AG04449 (cell line): Measurements from ENCODE around the gene ZNF219.

Experiments used
- CTCF ChIA-PET: fragments of 350-600 bp; formaldehyde crosslinking; extraction: SDS; loops from one replicate; lab custom pipeline; 2021; ENCODE audit warnings: antibody characterized with exemption; lab: Yijun Ruan, JAX
- POLR2A ChIA-PET: fragments of 400-600, 350-600 bp; formaldehyde crosslinking; extraction: SDS; loops from one replicate; lab custom pipeline; 2020; ENCODE audit warnings: antibody characterized with exemption, inconsistent platforms; lab: Yijun Ruan, JAX
- DNase-seq: peaks from one replicate; pipeline ENCODE4 v3.0.0-alpha.2; 2010; ENCODE audit warnings: low read depth, low spot score
- H3K4me3 ChIP-seq: 2 replicates; pipeline ENCODE4 v1.5.1; 2011; ENCODE audit warnings: low read depth, mild to moderate bottlenecking, control low read depth, low read length
- TF ChIP-seq, protein P1 (sequence below): IDR thresholded peaks from one replicate; pipeline ENCODE4 v1.5.1; 2011; ENCODE audit warnings: mild to moderate bottlenecking, moderate library complexity, low read length, control low read depth, inconsistent platforms; ENCODE audit not compliant: insufficient read depth; ENCODE audit errors: missing control alignments

Gene ZNF219

DNA sequence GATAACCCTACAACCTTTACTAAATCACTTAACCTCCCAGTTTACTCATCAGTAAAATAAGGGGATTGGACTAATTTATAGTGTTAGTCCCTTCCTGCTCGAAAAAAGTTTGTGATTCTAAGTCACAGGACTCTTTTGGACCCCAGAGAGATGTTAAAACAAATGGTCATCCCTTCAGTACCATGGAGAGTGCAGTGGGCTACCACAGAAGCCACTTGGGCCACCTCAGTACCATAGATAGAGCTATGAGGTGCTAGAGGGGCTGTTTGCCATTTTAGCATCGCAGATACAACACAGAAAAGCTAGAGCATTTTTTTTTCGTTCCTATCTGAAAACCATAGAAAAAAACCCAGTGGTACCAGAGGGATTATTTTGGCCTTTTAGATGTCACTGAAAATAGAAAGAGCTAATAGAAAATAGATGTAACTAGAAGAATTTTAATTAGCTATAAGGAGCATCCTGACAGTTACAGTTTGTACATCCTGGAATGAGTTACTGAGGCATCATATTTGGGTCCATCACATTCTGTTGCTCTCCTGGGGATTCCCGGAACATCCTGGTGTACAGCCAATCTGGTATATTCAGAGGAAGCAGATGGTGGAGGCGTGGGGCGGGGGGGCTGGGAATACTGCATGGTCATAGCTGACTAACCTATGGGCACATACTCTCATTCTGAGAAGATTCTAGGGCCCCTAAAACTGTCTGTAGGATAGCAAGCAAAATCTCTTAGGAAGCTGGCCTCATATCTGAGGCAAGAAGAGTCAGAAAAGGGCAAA, 2.8 kb downstream of the ZNF219 start:
- ChIA-PET POLR2A (interaction anchor here (0.6 to 1.5 kb wide), 3 partner anchors 8 to 24 kb away, joined by 3 to 12 read pairs (median 3); partner anchors contain the start of gene ARHGEF40), CTCF (interaction anchor here (0.8 to 7.8 kb wide), 16 partner anchors 10 to 109 kb away, joined by 3 to 325 read pairs (median 5); partner anchors contain the start of genes ARHGEF40, RNASE8 and TMEM253)
- no peak for DNase-seq
- H3K4me3 ChIP-seq = no peak overlapping the region
- TF ChIP-seq, protein P1, sequence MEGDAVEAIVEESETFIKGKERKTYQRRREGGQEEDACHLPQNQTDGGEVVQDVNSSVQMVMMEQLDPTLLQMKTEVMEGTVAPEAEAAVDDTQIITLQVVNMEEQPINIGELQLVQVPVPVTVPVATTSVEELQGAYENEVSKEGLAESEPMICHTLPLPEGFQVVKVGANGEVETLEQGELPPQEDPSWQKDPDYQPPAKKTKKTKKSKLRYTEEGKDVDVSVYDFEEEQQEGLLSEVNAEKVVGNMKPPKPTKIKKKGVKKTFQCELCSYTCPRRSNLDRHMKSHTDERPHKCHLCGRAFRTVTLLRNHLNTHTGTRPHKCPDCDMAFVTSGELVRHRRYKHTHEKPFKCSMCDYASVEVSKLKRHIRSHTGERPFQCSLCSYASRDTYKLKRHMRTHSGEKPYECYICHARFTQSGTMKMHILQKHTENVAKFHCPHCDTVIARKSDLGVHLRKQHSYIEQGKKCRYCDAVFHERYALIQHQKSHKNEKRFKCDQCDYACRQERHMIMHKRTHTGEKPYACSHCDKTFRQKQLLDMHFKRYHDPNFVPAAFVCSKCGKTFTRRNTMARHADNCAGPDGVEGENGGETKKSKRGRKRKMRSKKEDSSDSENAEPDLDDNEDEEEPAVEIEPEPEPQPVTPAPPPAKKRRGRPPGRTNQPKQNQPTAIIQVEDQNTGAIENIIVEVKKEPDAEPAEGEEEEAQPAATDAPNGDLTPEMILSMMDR = no peak

DNA sequence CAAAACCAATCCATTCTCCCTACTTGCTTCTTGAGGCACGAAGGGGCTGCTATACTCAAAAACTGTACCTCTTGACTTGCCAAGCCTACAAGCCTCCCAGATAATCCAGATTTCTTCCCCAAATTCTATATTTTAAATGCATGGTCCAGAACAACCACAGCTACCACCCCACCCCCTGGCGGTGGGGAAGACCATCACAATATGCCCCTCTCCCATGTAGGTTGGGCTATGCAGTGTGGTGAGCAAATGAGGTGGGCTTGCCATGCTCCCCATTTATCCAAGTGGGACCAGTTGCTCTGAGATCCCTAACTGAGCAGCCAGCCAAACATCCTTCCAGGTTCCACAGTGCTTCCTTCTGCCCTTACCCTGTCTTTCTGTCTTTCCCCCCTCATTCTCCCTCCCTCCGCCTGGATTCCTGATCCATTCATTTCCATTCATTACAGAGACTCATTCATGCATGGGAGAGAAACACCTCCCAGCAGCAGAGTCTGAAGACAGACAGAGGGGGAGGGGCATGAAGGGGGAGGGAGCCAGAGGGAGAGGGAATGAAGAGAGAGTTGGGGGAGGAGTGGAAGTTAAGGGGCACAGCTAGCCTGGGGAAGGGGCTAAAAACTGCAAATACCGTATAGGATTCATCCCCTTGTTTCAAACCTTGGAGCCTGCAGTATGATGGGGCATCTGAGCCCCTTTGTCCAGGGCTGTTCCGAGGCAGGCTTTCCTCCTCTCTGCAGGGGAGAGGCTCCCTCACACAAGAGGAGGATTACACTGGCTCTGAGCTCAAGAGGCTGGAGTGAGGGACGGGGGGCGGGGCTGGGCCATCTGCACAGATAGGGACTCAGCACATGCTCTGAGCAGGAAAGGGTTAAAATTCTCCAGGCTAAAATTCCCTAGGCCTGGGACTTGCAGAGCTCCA, 4.4 kb downstream of the ZNF219 start:
- CTCF ChIA-PET = interaction anchor here (0.9 to 7.8 kb wide), 24 partner anchors 8 to 122 kb away, joined by 3 to 325 read pairs (median 10); partner anchors contain the start of genes ARHGEF40, RNASE13, RNASE7 and SLC39A2
- no peak for DNase-seq
- no peak overlapping the region for H3K4me3 ChIP-seq
- POLR2A ChIA-PET = interaction anchor here (0.6 to 3.4 kb wide), 3 partner anchors 22 to 410 kb away, joined by 3 to 25 read pairs (median 4); partner anchors contain the start of gene ARHGEF40
- TF ChIP-seq, protein P1 = peak; percentile 31

DNA sequence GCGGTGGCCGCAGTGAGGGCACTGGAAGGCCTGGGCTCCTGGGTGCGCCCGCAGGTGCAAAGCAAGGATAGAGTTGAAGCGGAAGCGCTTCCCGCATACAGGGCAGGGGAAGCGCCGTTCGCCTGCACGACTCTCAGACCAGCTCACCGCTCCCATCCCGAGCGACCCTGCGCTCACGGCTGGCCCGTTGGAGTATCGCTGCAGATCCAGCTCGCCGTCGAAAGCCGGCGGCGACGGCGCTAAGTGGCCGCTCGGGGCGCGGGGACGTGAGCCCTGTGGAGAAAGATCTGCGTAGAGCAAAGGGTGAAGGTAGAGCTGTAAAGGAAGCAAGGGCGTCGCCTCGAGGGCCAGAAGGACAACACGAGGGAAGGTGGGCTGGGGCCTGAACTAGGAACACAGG, 5.4 kb downstream of the ZNF219 start:
- TF ChIP-seq, protein P1 = no peak
- DNase-seq = no peak
- POLR2A ChIA-PET = interaction anchor here (0.6 to 3.4 kb wide), 3 partner anchors 11 to 409 kb away, joined by 3 to 25 read pairs (median 4); partner anchors contain the start of gene ARHGEF40
- CTCF ChIA-PET = interaction anchor here (0.9 to 7.8 kb wide), 30 partner anchors 12 to 234 kb away, joined by 3 to 325 read pairs (median 10); partner anchors contain the start of genes ARHGEF40, RNASE13, RNASE7 and SLC39A2
- no peak overlapping the region for H3K4me3 ChIP-seq

DNA sequence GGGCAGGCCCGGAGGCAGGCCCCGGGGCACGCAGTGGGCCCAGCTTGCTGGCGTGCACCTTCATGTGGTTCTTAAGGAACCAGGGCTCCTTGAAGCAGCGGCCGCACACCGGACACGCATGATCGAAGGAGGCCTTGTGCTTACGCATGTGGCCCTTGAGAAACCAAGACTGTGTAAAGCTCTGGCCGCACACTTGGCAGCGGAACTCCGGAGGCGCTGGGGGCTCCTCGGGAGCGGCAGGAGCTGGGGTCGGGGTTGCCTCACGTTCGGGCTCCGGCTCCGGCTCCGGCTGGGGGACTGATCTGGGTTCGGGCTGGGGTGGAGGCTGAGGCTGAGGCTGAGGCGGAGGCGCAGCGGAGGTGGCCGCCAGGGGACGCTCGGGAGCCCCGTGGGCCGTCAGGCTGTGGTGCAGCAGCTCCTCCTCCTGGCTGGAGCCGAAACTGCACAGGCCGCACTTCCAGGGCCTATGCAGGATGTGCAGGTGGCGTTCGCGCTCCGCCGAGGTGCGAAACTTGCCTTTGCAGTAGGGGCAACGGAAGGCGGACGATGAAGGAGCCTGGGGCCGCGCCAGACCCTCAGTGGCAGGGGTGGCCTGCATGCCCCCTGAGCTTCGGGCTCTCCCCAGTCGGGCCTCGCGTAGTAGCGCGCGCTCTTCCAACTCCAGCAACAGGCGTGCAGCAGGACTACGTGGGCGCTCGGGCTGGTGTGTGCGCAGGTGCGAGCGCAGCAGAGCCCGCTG, 6.0 kb downstream of the ZNF219 start:
- no peak overlapping the region for H3K4me3 ChIP-seq
- no peak for DNase-seq
- ChIA-PET POLR2A (interaction anchor here (0.8 to 3.4 kb wide), 3 partner anchors 12 to 78 kb away, joined by 3 to 25 read pairs (median 3); partner anchors contain the start of gene ARHGEF40), CTCF (interaction anchor here (0.8 to 7.8 kb wide), 34 partner anchors 12 to 233 kb away, joined by 3 to 325 read pairs (median 9); partner anchors contain the start of genes ARHGEF40, RNASE13, RNASE7 and SLC39A2)
- TF ChIP-seq, protein P1 = peak; percentile 100

DNA sequence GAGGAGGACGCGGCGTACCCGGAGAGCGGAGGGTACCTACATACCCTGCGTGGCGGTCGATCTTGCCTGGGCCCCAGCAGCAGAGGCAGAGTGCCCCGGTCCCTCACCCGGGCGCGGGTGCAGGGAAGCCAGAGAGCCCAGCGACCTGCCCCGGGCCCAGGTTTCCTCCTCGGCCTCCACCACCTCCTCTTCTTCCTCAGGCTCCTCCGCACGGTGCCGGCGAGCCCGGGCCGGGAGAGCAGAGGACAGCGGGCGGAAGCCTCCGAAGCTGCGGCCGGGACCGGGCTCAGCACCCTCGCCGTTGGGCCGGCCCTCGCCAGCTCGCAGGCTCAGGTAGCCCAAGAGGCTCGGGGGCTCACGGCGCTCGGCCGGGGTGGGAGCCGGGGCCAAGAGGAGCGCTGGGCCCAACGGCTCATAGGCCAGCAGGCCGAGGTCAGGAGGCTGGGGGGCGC, 6.6 kb downstream of the ZNF219 start:
- TF ChIP-seq, protein P1 = no peak
- POLR2A ChIA-PET = interaction anchor here (0.8 to 3.4 kb wide), 3 partner anchors 13 to 77 kb away, joined by 3 to 25 read pairs (median 3); partner anchors contain the start of gene ARHGEF40
- H3K4me3 ChIP-seq = no peak overlapping the region
- DNase-seq = no peak
- CTCF ChIA-PET = interaction anchor here (0.8 to 7.8 kb wide), 31 partner anchors 11 to 120 kb away, joined by 3 to 325 read pairs (median 9); partner anchors contain the start of genes ARHGEF40, RNASE13, RNASE7 and SLC39A2
